Subcutaneous adipose tissue (tissue), 4 donors: ENCODE results near the gene DMXL2. TPM values are rescaled to one million over a fixed set of nuclear protein-coding genes. Genes with fewer than 3 reads are reported as not detected.

Source experiments
- total RNA-seq, 4 donors: library from RNA; depleted of rRNA; stranded (reverse); fragments of >200 nt; gene quantifications; one replicate each; pipeline ENCODE4 v1.1.0, GENCODE V29; 2016
- TF ChIP-seq, protein P1 (sequence below): fragments of 450-650 bp; IDR thresholded peaks from one replicate; pipeline ENCODE4 v1.5.1; 2016; ENCODE audit warnings: low read depth, mild to moderate bottlenecking, control low read depth, antibody characterized with exemption, moderate library complexity

The DMXL2 gene
- total RNA-seq, 4 donors from 2014 or later, result 35.2 to 215 (median 77.5) TPM

DNA sequence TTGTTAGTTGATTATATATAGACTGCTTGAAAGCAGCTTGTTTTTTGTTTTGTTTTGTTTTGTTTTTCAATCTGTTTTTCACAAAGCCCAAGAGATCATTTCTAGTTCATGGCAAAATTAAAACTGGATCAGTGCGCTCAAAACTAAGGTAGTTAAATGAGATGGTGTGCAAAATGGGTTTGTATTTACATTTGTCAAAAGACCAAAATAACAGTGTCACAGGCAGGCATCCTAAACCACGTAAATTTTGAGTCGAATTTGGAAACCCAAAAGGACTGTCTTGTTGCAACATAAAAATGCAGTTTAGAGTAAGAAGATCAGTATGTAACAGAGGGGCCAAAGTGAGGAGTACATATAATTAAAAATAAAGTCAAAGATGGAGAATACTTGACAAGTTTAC lies 2.4 kb downstream of the DMXL2 start:
- TF ChIP-seq, protein P1, sequence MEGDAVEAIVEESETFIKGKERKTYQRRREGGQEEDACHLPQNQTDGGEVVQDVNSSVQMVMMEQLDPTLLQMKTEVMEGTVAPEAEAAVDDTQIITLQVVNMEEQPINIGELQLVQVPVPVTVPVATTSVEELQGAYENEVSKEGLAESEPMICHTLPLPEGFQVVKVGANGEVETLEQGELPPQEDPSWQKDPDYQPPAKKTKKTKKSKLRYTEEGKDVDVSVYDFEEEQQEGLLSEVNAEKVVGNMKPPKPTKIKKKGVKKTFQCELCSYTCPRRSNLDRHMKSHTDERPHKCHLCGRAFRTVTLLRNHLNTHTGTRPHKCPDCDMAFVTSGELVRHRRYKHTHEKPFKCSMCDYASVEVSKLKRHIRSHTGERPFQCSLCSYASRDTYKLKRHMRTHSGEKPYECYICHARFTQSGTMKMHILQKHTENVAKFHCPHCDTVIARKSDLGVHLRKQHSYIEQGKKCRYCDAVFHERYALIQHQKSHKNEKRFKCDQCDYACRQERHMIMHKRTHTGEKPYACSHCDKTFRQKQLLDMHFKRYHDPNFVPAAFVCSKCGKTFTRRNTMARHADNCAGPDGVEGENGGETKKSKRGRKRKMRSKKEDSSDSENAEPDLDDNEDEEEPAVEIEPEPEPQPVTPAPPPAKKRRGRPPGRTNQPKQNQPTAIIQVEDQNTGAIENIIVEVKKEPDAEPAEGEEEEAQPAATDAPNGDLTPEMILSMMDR, result no peak

DNA sequence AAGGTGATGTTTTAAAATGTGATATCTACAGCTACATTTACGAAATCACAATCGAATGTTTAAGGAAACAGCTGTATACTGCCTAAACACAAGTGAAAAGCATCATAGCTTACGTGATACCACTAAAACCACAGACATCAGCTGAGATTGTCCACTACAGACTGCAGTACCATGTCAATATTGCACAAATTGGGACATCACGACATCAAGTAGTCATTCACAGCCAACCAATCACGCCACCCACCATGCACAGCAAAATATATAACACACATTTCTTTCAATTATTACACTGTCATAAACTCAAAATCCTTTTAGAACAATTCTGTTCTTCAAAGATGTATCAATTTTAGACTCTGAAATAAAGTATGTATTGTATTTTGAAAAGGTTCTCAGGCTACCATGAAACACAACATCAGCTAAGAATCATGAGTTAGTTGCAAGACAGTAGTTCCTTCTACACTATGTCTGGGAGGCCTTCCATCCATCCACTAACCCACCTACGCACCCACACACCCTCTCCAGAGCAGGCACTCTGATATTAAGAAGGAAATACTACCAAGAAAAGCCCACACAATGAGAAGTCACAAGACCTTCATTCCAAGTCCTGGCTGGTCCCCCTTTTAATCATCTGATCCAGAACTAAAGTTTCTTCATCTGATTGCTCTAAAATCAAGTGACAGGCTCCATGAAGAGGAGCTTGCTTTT lies 3.1 kb downstream of the DMXL2 start:
- TF ChIP-seq, protein P1, result no peak

DNA sequence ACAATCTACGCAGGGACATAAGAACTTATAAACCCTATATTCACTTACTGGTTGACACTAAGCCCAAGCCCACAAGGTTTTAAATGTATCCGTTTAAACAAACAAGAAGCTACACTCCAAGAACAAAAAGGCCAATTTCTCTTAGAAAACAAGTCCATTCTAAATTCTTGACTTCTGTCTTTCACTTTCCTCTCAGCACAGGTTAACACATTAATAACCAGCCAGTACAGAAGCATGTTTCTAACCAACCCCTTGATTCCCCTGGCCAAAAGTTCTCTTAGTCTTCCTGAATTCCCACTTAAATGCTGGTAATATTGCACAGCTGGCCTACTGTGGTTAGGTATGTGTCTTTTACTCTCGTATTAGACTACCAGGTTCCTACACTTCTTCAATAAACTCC lies 4.7 kb downstream of the DMXL2 start:
- TF ChIP-seq, protein P1, result no peak

DNA sequence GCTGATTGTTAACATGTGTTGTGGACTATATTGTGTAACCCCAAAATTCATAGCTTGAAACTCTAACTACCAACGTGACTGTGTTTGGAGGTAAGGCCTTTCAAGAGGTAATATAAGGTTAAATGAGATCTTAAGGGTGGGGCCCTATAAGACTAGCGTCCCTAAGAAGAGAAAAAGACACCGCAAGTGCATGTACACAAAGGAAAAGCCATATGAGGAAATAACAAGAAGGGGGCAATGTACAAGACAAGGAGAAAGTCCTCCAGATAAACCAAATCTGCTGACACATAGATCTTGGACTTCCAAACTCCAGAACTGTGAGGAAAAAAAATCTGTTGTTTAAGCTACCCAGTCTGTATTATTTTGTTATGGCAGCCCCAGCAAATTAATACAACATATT lies 8.6 kb downstream of the DMXL2 start:
- TF ChIP-seq, protein P1, result no peak

DNA sequence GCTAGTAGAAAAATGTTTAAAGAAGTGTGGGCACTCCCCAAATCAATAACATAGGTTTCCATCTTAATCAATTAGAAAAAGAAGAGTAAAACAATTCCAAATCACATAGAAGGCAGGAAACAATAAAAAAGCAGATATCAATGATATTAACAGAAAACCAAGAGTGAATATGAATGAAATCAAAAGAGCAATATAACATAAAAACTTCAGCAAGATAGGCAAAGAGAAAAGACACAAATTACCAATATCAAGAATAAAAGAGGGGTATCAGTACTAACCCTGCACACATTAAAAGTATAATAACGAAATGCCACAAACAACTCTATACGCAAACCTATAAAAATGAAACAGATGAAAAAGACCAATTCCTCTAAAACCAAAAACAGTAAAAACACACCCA lies 19.6 kb downstream of the DMXL2 start:
- TF ChIP-seq, protein P1, result no peak

DNA sequence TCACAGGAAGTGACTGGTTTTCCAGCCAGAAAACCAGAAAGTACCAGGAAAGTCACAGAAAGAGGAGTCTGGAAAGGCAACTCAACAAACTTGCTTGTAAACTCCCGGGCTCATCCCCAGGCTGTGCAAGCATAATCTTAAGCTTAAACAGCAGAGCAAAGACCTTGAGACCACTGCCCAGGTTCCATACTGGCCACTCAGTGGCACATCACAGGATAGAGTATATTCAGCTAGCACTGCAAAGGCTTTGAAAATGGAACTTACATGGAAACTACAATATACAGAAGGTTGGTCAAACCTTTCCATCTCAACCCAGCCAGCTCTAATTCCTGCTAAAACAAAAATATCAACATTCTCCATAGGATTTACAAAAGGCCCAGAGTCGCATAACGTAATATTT lies 20.1 kb downstream of the DMXL2 start:
- TF ChIP-seq, protein P1, result no peak

DNA sequence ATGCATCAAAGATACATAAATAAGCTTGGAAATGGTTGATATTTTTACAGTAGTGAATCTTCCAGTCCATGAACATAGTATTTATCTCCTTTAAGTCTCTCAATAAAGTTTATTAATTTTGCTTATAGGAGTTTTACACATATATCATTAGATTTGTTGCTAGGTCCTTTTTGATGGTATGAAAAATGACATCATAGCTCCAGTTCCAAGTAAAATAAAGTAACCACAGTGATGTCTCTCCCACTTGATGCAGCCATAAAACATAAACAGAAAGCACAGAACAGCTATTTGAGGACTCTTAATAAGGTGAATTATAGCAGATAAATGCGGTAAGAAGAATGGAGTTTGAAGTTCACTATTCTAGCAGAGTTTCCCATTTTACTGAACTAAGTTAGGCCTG lies 20.8 kb downstream of the DMXL2 start:
- TF ChIP-seq, protein P1, result no peak
